Stimulated activated CD8-positive, alpha-beta memory T cell treated with anti-CD3 and anti-CD28 coated beads, Interleukin-2, amount 100 ng/mL, for 48 hours (primary cell): ENCODE results near the gene CLDN22.
"Not testable (repeated sequence)": the region's sequence is repeated elsewhere in the genome, so short reads cannot be mapped to it uniquely, and the experiment has no call there.

Experiments
- DNase-seq, 2 donors: peaks; one replicate each; pipeline ENCODE4 v3.0.0-alpha.2; 2020; ENCODE audit warnings: low read depth in 2 of 2

The CLDN22 gene

DNA sequence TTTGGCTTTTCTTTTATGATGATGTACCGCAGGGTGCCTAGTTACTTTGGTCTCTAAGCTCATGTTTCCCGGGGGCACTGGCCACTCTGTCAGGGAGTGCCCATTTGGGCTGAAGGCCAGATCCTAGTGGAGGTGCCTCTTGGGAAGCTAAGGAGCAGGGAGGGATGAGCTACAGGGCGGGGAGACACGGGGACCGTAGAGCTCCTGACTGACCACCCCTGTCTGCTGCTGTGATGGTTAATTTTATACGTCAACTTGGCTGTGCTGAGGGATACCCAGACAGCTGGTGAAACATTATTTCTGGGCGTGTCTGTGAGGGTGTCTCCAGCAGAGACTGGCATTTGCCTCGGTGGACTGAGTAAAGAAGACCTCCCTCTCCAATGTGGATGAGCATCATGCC lies 27.1 kb upstream of the CLDN22 start:
- no peak for DNase-seq

DNA sequence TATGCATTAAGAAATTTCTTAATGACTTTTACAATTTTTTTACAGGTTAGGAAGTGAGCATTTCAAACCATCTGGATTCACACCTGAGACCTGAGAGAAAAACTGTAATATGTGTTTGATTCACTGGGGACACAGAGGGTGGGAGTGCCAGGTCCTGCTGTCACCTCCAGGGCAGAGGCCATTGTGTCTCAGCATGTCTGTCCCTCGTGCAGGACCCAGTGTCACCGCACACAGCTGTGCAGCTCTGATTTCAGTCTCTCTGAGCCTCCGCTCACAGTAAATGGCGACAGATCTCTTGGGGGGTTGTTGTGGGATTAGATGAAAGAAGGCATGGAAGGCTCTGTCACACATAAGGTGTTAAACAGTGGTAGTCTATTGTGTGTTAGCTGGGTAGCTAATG lies 25.2 kb upstream of the CLDN22 start:
- DNase-seq: no peak

DNA sequence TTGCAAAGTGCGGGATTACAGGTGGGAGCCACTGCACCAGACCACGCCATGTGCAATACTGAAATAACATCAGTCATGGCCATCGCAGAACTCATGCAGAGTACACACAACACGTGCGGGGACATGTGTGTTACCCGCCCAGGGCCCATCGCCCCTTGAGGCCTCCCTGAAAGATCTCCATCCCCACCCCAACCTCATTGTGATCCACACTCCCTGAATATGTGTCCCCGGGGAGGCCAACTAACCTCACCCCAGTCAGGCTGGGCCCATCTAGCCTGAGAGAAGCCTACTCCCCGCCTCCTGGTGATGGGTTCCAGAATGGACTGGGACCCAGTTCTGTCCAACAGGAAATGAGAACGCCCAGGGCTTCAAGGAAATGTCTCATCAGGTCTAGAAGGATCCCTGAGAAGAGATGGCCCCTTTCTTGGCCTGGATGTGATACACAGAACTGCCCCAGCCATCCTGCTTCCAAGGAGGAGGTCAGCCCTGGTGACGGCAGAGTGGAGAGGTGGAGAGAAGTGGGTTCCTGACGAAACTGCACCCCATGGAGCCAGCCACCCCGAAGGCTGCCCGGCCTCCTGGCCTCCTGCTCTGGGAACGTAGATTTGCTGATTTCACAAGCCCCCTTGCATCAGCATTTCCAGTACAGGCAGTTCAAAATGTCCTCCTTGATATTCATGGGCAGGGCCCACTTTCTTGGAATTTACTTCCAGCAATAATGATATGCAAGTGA lies 24.6 kb upstream of the CLDN22 start:
- no peak for DNase-seq

DNA sequence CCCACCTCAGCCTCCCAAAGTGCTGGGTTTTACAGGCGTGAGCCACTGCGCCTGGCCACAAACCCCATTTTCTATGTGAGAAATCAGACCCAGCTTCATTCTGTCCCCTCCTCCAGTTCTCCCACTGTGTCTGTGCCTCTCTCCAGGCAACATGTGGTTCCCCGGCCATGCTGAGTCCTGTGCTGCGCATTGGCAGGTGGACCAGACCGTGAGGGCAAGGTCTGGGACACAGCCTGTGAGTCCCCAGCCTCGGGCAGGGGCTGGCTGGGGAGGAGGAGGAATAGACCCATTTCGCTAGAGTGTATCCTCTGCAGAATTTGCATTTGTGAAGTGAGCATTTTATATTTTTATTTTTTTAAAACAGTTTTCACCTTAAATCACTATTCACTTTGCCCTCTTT lies 23.7 kb upstream of the CLDN22 start:
- no peak for DNase-seq

DNA sequence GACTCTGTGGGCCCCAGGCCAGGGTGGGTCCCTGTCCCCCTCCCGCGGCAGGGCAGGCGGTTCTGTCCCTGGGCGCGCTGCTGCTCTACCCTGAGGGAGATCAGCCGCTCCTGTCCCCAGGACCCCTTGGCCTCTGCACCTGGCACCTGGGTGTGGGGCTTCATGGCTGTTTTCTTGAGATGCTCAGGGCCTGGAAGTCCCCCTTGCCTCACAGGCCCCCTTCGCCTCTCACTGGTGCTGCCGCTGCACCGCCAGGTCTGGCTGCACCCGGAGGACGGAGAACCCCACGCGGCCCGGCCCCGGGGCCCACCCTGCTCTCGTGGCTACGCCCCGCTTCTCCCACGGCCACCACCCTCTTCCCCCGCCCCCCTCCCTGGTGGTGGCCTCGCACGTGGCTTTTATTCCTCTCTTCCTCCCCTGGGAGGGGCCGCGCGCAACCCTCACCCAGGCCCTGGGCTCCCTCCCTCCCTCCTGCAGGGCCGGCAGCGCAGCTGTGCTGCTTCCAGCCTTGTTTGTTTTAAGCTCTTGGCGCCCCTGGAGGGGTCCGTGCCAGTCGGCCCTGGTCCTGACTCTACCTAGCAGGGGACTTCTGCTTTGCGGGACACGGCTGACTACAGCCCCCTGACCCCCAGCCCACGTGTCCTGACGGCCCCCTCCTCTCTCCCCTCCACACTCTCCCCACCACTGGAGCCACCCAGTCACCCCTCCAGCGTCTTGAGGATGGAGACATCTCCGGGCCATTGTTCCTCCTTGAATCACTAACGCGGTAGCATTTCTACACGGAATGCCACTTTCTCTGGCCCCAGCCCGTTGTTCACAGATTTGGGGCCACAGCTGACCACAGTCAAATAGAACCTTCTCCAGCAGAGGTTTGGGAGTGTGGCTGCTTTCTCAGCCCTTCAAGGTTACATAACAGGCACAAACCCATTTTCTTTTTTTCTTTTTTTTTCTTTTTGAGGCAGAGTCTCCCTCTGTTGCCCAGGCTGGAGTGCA lies 22.8 kb upstream of the CLDN22 start:
- DNase-seq: no peak

DNA sequence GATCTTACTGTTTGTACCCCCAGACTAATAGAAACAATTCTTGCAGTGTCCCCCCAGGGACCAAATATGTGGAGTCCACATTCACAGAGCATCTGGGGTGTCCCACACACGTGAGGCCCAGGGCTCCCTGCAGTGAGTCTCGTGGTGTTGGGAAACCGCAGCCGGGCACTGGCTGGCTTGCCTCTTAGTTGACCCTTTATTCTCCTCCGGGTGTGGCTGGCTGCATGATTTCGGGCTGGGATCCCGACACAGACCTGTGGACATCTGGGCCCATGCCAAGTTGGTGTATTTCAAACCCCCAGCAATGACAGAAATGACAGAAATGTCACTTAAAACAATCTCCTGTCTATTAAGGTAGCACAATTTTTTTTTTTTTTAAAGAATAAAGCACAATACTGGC lies 17.8 kb upstream of the CLDN22 start:
- DNase-seq: no peak

DNA sequence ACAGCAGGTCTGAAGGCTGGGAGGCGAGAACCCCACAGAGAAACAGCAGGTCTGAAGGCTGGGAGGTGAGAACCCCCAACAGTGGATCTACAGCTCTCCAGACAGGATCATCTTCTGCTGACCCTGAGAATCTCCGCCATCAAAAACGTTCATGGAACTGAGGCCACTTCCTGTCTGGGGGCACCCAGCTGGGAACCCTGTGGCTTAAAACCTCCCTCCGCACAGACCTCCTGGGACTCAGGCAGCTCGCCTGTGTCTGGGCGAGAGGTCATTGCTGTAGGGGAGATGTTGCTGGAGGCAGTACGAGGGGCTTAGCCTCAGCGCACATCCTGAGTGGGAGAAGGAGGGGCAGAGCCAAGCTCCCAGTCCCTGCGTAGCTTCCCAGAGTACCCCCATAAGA lies 17.3 kb upstream of the CLDN22 start:
- DNase-seq: no peak

DNA sequence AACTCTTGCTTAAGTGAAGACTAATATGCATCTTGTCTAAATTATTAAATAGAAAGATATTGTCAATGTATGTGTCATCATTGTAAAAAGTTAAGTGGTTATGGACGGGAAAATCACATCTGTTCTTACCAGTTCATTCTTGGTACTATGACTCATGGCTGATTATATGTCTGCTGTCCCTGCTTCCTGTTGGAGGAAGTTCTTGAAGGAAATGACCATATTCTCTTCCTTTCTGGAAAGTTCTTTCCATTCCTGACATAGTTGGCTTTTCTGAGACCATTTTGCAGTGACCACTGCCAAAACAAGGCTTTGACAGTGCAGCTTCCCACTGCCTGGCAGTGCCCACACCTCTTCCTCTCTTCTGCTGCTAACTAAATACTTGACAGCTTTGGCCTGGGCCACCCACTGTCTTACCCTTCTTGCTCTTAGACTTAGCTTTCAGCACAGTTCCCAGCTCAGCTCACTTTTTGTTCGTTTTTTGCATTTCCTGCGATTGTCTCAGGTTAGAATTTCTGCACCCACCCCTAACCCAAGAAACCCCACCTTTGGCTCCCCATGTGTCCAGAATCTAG lies 15.4 kb upstream of the CLDN22 start:
- DNase-seq: no peak

DNA sequence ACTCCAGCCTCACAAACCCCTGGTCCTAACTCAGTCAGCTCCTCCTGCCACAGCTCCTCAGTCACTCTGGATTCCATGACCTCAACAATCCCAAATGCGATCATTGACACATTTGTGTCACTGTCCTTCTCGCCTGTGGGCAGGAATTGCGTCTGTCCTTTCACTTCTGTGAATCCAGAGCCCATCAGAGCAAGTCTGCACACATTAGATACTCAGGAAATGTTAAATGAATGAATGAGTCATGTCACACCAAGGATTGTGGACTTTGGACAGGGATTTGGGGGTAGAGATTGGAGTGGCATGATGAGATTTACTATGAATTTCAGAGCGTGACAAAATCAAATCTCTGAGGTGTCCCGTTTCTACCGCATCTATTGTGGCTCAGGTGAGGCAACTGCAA lies 13.9 kb upstream of the CLDN22 start:
- no peak for DNase-seq

DNA sequence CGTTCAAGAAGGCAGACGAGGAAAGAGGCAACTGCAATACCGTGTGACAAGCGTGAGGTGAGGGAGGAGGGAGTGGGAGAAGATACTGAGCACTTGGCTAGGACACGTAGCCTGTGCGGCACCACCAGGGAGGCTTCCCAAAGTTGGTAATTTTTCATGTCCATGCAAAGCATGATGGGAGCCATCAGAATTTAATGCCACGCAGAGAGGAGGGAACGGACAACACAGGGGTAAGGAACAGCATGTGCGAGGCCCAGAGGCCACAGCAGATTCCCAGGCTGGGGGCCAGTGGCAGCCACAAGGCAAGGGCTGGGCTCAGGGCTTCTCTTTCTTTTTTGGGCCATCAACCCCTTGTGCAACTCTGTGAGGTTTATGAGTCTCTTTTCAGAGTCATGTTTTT lies 13.1 kb upstream of the CLDN22 start:
- DNase-seq: no peak

DNA sequence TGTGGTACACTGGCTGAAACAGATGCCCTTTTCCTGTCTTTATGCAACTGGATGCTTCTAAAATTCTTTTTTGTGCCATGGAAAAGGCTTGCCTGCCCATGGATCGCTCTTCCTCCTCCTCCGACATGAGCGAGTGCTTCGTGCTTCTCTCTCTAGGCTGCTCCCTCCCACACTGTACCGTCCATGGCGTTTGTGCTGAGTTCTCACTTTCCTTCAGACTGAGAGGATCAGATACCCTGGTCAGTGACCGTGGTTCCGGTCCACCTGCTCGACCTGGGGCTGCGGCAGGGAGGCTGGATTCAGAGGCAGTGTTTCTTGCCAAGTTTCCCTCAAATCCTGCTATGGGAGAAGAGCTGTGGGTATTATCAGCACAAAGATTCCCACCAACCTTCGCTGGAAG lies 12.4 kb upstream of the CLDN22 start:
- no peak for DNase-seq

DNA sequence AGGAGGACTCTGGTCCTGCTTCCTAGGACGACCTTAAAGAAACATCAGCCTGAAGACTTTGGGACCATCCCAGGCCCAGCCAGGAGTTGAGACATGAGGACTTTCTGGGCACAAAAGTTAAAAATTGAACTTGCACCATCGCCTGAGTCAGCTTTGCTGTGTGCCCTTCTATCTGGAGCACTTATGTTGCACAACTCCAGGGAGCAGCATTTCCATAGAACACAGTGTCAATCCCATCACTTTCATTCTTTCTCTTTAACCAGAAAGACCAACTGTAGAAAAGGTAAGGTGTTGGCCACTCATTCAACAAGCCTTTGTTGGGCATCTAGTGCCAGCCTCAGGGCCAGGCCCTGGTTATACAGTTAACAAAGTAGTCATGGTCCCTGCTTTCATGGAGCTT lies 10.8 kb upstream of the CLDN22 start:
- DNase-seq: no peak

DNA sequence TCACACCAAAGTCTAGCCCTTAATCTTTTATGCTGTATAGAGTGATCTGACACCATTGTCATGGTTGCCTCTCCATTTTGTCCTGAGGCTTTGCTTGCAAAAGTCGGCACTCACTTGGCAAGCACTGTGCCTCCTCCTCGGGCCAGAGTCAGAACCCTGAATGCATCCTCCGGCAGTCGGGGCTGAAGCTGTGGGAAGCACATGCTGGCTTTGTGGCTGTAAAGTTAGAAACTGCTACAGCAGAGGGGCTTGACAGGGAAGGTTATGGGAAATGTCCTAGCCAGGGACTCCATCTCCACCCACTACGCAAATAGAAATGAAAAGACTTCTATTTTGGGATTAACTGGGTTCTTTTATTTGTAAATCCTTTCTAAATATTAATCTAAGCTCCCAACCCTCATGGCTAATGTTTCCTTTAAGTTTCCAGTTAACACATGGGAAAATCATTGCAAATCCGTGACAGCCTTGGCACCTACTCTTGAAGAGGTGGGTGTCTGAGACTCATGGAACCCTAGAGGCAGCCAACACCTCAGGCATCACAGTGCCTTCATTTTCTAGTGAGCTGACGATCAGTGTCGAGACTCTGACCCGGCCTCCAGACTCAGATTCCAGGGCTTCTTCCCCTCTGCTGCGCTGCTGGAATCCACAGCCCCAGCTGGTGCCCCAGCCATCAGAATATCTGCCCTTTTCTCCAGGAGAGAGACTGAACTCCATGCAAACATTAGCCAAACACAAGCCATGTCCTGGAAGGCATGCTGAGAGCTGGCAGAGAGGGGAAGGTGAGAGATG lies 10.1 kb upstream of the CLDN22 start:
- no peak for DNase-seq

DNA sequence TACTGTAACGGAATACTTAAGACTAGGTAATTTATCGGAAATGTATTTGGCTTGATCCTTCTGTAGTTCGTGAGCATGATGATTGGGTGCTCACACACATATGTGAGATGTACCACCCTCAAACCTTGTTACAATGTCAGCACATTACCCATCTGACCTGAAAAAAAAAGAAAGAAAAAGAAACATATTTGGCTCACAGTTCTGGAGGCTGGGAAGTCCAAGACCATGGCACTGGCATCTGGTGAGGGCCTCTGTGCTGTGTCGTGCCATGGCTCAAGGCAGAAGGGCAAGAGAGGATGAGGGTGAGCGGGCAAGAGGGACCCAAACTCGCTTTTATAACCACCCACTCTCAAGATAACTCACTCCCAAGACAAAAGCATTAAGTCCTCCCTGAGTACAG lies 9.2 kb upstream of the CLDN22 start:
- no peak for DNase-seq

DNA sequence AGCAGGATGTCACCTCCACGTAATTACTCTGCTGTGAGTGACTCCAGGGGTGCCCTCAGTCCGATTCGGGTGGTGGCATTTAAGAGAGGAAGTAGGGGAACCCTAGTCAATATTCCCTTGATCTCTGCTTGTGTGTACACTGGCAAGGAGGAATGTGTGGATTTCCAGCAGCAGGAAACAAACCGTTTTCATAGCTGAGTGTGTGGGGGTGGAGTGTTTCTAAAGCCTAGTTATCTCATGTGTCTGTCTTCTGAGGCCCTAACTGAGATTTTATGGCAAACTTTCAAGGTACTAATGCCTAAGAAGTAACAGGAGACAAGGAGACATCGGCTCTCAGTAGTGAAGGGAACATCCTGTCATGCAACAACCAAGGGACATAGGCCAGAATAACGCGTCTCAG lies 8.8 kb upstream of the CLDN22 start:
- DNase-seq: no peak

DNA sequence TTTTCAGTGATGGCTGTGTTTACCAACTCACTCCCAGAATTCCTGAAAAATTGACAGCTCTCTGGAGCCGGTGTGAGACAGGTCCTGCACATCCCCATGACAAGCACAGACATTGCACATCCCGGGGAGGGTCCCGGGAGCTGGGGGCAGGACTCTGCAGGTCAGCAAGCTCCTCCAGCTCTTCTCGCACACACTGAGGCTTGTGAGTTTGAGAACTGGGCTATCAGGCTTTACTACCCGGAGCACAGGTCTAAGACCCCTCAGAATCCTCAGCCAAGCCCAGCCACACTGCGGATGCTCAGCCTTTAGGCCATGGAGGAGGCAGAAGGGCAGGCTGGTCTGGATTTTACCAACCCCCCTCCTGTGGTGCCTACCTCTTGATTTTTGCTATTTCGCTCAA lies 7.8 kb upstream of the CLDN22 start:
- DNase-seq: no peak

DNA sequence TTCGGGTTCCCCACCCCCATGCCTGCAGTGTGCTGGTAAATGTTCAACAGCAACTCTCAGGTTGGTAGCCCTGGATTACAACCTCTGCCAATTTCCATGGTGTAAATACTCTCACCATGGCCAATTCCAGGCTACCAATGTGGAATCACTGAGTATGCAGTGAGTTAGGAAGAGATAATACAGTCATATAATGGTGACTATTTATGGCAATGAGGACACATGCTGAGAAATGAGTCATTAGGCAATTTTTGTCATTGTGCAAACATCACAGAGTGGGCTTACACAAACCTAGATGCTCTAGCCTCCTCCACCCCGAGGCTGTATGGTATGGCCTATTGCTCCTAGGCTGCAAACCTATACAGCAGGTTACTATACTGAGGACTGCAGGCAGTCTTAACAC lies 6.8 kb upstream of the CLDN22 start:
- no peak for DNase-seq

DNA sequence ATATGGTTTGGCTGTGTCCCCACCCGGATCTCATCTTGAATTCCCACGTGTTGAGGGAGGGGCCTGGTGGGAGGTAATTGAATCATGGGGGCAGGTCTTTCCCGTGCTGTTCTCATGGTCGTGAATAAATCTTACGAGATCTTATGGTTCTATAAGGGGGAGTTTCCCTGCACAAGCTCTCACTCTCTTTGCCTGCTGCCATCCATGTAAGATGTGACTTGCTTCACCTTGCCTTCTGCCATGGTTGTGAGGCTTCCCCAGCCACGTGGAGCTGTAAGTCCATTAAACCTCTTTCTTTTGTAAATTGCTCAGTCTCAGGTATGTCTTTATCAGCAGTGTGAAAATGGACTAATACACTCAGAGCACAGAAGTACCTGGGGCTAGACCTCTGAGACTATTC lies 6.3 kb upstream of the CLDN22 start:
- DNase-seq: not testable (repeated sequence)

DNA sequence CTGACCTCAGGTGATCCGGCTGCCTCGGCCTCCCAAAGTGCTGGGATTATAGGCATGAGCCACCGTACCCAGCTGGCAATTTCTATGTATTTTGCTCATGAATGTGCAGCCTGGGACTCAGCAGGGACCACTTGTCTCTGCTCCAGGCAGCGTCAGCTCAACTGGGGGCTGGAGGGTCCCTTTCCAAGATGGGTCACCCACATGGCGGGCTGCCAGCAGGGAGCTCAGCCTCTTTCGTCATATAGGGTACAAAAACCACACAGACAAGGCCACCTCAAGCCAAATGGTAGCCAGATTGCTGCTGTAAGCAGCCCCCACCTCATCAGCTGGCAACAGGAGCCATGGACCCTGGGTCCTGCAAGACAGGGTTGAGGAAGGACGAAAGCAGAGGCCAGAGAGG lies 4.5 kb upstream of the CLDN22 start:
- DNase-seq: no peak

DNA sequence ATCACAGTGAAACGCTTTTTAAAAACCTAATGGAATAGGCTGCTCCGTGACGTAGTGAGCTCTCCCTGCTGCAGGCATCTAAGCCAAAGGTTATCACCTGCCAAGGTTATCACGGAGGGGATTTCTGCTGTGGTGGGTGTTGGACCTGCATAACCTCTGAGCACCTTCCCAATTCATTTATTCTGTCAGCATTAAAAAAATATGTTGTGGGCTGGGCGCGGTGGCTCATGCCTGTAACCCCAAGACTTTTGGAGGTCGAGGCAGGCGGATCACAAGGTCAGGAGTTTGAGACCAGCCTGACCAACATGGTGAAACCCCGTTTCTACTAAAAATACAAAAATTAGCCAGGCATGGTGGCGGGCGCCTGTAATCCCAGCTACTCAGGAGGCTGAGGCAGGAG lies 4.0 kb upstream of the CLDN22 start:
- not testable (repeated sequence) for DNase-seq

DNA sequence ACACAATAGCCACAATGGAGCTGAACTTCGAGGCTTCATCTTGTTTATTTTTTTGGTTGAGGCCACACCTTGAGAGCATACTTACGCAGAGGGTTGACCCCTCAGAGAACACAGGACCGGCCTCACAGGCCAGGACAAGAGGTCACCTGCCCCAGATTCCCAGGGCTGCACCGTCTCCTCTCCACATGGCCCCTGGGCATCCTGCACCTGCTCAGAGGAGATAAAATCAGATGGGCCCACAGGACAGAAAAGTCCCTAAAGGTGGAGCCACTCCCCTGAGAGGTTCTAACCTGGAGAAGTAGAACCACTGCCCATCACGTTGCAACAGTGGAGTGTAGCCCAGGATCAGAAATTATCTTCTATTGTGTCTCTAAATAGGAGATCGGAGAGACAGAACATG lies 3.2 kb upstream of the CLDN22 start:
- no peak for DNase-seq

DNA sequence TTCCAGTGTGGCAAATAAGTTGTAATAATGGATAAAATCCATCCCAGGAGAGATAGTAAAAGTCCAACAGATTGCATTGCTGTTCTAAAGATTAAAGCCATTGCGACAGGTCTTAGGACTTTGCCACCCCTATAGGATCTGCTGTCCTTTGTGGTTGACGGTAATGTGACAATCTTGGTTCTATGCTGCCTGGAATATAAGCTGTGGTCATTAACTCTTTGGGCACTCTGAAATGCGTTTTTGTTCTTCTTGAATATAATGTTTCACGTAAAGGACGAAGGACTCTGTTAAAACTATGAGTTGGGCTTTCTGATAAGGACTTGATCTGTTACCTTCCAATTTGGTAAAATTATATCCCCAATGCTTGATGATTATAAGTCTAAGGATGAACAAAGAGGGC lies 2.2 kb upstream of the CLDN22 start, which contains the start of gene CLDN24:
Gene CLDN24, minus strand, starts transcription at position 101 of the 400 bp plus-strand sequence. Its CDS starts 0 bp downstream, at position 101.
- DNase-seq: no peak
